WTC11 (cell line): ENCODE results near the gene PLPP4.

Source experiments
- ARID4B ChIP-seq: sonication (generic); formaldehyde crosslinking; IDR thresholded peaks from 2 replicates; pipeline ENCODE4 v1.8.0; 2023; ENCODE audit warnings: missing genetic modification reagents, mild to moderate bottlenecking, borderline replicate concordance
- CTCF ChIP-seq: fragments of 200-600 bp; IDR thresholded peaks from 2 replicates; pipeline ENCODE4 v1.8.0; 2022; ENCODE audit warnings: antibody characterized with exemption
- FOXP4 ChIP-seq: sonication (generic); formaldehyde crosslinking; IDR thresholded peaks from 2 replicates; pipeline ENCODE4 v1.8.0; 2022; ENCODE audit warnings: mild to moderate bottlenecking, missing genetic modification reagents
- GTF2I ChIP-seq: fragments of 250-450 bp; sonication (Bioruptor Pico); conservative IDR thresholded peaks from 2 replicates; pipeline ENCODE4 v1.4.0; 2021; ENCODE audit warnings: mild to moderate bottlenecking
- HMGXB4 ChIP-seq: sonication (generic); formaldehyde crosslinking; IDR thresholded peaks from 2 replicates; pipeline ENCODE4 v1.8.1; 2023; ENCODE audit warnings: mild to moderate bottlenecking, moderate library complexity, missing genetic modification reagents
- IRF1 ChIP-seq: sonication (generic); formaldehyde crosslinking; IDR thresholded peaks from 2 replicates; pipeline ENCODE4 v1.8.0; 2023; ENCODE audit warnings: missing genetic modification reagents
- KAT7 ChIP-seq: sonication (generic); formaldehyde crosslinking; IDR thresholded peaks from 2 replicates; pipeline ENCODE4 v1.8.1; 2023; ENCODE audit warnings: missing genetic modification reagents, mild to moderate bottlenecking, borderline replicate concordance
- RORB ChIP-seq: fragments of 250-450 bp; sonication (Bioruptor Pico); IDR thresholded peaks from 2 replicates; pipeline ENCODE4 v1.9.0; 2021; ENCODE audit warnings: mild to moderate bottlenecking
- SMAD3 ChIP-seq: sonication (generic); formaldehyde crosslinking; IDR thresholded peaks from 2 replicates; pipeline ENCODE4 v1.8.0; 2022; ENCODE audit warnings: missing genetic modification reagents, mild to moderate bottlenecking, borderline replicate concordance
- STAT6 ChIP-seq: sonication (generic); formaldehyde crosslinking; conservative IDR thresholded peaks from 2 replicates; pipeline ENCODE4 v1.8.1; 2023; ENCODE audit warnings: mild to moderate bottlenecking, low read depth, missing genetic modification reagents, moderate library complexity
- ZNF281 ChIP-seq: sonication (generic); formaldehyde crosslinking; IDR thresholded peaks from 2 replicates; pipeline ENCODE4 v1.8.0; 2023; ENCODE audit warnings: mild to moderate bottlenecking, missing genetic modification reagents

GRCh38 chr10:120540486-120540885 is 83.5 kb downstream of the PLPP4 start:
- TF ChIP-seq STAT6 (CRISPR knock-in tag) (no peak), CTCF (no peak), HMGXB4 (CRISPR knock-in tag) (no peak), SMAD3 (CRISPR knock-in tag) (no peak), ZNF281 (CRISPR knock-in tag) (no peak), IRF1 (no peak), KAT7 (CRISPR knock-in tag) (no peak), RORB (no peak), FOXP4 (no peak), GTF2I (CRISPR knock-in tag) (no peak), ARID4B (CRISPR knock-in tag) (no peak)
